Parietal lobe (tissue), 1 donor: Measurements from ENCODE around the gene PARP4. TPM values are rescaled to one million over a fixed set of nuclear protein-coding genes. Genes with fewer than 3 reads are reported as not detected.

Experiments
- total RNA-seq: library from RNA; depleted of rRNA; stranded (reverse); fragments of >200 nt; gene quantifications from one replicate; pipeline ENCODE4 v1.2.3, GENCODE V29; 2014

Gene PARP4
- total RNA-seq = 10.3 TPM

DNA sequence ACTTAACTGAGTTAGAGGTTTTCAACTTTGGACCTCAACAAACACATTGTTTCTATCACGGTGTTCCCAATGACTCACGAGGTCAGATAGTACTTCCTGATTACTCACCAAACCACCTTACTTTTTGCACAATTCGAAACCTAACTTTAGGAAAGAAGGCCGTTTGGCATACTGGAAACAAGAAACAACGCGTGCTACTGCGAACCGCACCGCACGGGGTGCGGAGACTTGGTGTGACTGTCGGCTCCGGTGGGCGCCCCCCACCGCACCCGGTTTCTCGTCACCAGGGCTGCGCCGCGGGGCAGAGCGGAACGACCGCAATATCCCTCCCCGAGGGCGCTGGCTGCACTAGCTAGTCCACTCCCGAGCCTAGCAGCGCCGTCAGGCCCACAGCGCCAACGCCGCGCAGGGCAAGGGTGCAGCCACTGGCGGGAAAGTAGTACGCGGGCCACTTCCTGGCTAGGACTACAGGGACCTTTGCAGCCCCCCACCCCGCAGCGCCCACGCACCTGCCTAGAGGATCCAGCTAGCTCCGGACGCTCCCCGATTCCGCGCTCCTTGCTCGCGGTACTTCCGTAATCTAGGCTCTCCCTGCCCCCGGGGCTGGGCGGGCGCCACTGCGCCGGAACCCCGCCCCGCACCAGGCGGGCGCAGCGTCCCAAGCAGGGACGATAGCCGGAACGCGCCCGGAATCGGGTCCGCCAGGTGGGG lies at the start of gene PARP4:
TSS of gene PARP4 (minus strand) at position 582 of the 711 bp plus-strand sequence. CDS start 9,002 bp downstream, outside the sequence.

Other genes starting within 250 kb of the PARP4 start
- not detected for gene C1QTNF9, start 203.2 kb downstream of the PARP4 start, total RNA-seq
- not detected for gene ATP12A, start 167.6 kb upstream of the PARP4 start, total RNA-seq